CD1c-positive myeloid dendritic cell (primary cell): ENCODE results near the gene CNTNAP2.
"Not testable (repeated sequence)": the region's sequence is repeated elsewhere in the genome, so short reads cannot be mapped to it uniquely, and the experiment has no call there.

Experiments
- DNase-seq: peaks from one replicate; pipeline ENCODE4 v3.0.0-alpha.2; 2016; ENCODE audit errors: extremely low spot score

The CNTNAP2 gene

GRCh38 chr7:147765301-147765700 is 1648.7 kb downstream of the CNTNAP2 start:
- DNase-seq, result no peak

GRCh38 chr7:147771344-147771743 is 1654.7 kb downstream of the CNTNAP2 start:
- no peak for DNase-seq

- DNase-seq, result no peak
Observed at GRCh38 chr7:147774461-147774860, 1657.9 kb downstream of the CNTNAP2 start.

DNA sequence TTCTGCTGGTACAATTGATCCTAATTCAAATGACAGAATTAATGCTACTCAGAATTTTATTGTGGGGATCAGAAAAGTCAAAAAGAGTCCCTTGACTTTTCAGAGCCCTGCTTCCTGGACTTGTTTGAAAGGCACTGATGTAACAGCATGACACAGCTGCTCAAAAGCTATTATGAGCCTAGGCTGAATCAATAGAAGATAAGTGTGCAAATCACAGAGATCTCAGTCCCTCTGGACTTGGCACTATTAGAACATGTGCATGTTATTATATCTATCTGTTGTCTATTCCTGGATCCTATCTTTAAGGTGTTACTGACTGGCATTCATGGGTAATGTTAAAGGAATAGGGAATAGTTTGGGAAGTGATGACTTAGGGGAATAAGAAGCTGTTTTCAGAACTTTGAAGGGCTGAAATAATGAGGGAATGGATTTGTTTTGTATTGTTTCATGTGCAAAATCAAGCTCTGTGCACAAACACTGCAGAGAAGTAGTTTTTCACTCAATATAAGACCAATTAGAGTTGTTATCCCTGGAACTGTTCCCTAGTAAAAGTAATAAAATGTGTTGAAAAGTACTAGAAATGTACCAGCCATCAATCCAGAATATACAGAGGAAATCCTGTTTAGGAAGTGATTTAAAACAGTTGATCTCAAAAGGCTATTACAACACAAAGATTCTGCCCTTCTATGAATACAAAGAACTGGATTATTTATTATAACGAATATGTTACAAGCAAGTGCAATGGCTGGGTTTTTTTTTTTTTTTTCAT is 1659.1 kb downstream of the CNTNAP2 start:
- no peak for DNase-seq

GRCh38 chr7:147777309-147777708 is 1660.7 kb downstream of the CNTNAP2 start:
- no peak for DNase-seq

GRCh38 chr7:147779949-147780348 is 1663.3 kb downstream of the CNTNAP2 start:
- DNase-seq, result no peak

DNA sequence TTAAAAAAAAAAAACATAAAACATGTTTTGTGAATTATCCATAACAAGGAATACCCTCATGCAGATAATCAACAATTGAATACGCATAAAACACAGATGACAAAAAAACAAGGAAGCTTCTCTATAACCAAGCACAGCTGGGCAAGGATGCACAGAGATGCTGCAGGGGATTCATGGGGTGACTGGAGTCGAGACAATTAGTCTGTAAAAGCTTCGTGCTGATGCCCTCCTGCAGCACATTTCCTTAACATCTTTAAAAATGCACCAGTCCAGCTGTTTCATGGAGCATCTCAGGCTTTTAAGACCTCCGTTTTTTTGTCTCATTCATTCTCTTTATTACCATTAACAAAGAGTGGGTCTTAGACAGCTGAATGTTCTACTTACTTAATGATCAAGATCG is 1680.0 kb downstream of the CNTNAP2 start:
- no peak for DNase-seq

- DNase-seq, result no peak
Observed at GRCh38 chr7:147798001-147798400, 1681.4 kb downstream of the CNTNAP2 start.

DNA sequence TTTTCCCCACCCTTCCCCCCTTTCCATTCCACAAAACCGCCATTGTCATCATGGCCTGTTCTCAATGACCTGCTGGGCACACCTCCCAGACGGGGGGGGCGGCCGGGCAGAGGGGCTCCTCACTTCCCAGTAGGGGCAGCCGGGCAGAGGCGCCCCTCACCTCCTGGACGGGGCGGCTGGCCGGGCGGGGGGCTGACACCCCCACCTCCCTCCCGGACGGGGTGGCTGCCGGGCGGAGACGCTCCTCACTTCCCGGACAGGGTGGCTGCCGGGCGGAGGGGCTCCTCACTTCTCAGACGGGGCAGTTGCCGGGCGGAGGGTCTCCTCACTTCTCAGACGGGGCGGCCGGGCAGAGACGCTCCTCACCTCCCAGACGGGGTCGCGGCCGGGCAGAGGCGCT is 1685.2 kb downstream of the CNTNAP2 start:
- not testable (repeated sequence) for DNase-seq

DNA sequence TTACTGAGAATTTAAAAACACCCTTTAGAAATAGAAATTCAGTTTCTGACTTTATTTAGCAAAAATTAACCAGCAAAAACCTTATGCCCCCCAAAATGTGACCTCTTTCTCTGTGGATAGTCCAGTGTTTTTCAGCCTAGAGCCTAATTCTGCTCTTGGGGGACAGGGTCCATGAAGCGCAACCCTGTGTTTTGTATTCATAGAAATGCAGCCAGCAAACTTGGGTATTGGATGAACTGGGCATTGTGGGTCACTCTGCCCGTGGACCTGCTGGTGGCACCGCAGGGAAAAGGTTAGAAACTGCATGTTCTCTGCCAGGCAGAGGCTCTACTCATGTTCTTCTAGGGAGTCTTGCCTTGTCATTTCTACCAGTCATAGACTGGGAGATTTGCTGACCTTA is 1686.5 kb downstream of the CNTNAP2 start:
- no peak for DNase-seq

DNA sequence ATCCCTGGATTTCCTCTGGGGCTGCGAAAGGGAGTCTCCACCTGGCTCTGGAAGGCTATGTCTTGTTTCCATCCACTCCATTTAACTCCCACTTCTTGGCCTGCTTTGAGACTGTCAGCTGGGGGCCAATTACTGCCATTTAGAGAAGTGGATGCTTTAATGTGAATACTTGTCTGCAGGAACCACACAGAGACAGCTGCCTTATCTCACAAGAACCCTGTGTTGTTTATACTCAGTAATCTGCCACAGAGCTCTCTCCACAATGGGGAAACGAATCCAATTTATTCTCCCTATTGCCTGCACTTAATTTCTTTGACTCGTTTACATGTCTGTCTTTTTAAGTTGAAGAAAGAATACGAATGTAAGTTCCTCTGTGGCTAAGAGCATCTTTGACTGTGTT is 1687.0 kb downstream of the CNTNAP2 start:
- DNase-seq, result no peak

DNA sequence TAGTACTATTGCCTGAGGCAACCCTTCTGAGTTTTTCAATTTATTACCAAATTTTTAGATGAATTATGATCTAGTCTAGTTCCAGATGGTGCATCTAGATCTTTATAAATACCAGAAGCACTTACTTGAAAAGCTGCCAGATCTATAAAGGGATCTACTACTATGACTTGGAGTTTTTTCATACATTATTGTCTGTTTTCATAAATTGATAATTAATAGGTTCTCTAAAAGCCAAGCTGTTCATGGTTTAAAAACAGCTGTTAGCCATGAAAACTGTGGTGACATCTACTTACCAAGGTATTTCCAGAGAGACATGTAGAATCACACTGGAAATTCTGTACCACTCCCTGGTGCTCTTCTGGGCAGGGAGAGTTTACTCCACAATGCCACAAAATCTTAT is 1687.4 kb downstream of the CNTNAP2 start:
- DNase-seq, result no peak

- no peak for DNase-seq
Observed at GRCh38 chr7:147805996-147806576, 1689.5 kb downstream of the CNTNAP2 start.

GRCh38 chr7:147809786-147810185 is 1693.2 kb downstream of the CNTNAP2 start:
- no peak for DNase-seq

DNA sequence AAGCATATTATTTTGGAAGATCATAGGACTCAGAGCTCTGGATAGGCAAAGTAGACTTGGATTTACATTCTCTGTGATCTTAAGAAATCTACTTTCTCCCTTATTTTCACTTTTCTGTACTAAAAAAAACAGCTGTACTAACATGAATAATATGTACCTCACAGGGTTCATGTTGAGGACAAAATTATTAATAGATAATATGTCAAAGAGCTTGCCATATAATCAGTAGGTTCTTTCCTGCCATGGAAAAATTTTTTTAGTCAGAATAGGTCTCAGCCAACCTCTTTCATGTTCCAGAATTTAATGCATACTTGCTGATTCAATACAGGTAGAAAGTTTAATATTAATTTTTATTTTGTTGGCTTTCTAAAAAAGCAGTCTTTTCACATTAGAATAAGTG is 1693.7 kb downstream of the CNTNAP2 start:
- no peak for DNase-seq

DNA sequence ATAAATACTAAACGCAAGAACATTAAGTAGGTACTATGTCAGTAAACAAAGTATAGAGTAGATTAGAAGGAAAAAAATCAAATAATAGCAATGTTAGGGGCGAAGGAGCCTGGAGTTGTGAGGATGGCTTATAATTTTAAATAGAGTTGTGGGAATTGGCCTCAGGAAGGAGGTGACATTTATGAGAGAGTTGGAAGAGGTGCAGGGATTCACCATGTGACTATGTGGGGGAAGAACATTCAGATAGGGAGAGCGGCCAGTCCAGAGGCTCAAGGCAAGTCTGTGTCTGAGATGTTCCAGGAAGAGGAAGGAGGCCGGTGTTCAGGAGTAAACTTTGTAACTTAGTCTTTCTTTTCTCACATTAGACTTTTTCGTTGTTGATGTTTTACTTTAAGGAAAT is 1695.3 kb downstream of the CNTNAP2 start:
- no peak for DNase-seq

DNA sequence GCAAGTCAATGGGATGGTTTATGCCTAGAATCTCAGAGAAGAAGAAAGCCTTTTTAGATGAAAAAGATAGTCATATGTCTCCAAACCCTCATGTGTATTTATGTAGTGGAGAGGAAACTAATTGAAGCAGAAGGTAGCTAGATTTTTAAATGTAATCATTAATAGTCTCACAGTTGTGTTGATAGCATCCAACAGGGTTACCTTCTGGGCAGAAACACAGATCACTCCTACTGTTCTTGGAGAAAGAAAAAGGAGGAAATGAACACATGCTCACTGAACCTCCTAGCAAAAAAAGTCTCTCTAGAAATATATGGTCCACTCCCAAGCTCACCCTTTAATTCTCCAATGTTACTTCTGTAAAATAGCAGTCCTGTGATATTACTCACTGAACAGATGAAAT is 1696.7 kb downstream of the CNTNAP2 start:
- no peak for DNase-seq

- DNase-seq, result no peak
Observed at GRCh38 chr7:147818317-147818716, 1701.7 kb downstream of the CNTNAP2 start.

- DNase-seq, result no peak
Observed at GRCh38 chr7:147824671-147825070, 1708.1 kb downstream of the CNTNAP2 start.

DNA sequence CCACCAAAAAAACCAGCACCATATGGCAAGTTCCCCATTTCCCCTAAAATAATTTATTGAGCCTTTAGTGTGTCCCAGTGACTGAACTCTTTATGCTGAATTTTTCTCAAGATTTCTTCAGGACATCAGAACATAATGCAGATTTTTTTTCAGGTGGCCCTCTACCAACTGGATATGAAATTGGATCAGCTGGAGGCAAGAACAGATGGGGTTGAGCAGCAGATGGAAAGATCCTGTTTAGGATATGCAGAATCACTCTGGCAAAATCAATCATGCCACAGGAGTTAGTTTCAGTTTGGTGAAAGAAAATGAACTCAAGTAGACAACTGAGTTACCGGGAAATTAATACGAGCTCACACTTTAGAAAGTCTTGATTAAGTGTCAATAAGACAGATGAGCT is 1712.4 kb downstream of the CNTNAP2 start:
- no peak for DNase-seq

GRCh38 chr7:147833557-147833956 is 1717.0 kb downstream of the CNTNAP2 start:
- no peak for DNase-seq

DNA sequence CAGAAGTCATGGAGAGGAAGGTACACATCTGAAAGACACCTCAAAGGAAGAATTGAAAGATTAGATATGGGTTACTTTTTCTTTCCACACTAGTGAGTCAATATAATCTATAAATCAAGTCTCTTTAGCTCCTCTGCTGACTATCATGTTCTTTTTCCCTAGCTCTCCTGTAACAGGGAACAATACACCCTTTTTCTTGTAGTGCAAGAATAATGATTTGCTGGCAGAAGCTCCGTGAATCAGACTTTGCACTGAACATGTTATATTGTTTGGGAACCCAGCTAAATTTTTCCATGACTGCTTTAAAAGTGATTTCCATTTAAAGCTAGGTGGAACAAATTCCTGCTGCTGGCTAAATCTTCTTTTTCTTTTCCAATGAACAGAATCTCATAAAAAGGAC is 1717.4 kb downstream of the CNTNAP2 start:
- no peak for DNase-seq

- DNase-seq, result no peak
Observed at GRCh38 chr7:147852833-147853232, 1736.2 kb downstream of the CNTNAP2 start.
